IMR-90 (cell line): ENCODE measurements around the gene SOX9. TPM values are rescaled to one million over a fixed set of nuclear protein-coding genes. Genes with fewer than 3 reads are reported as not detected.

Experiments used
- ATAC-seq: fragments of 200-7000 bp; cut with Tn5 transposase; 2 replicates; pipeline ENCODE4 v1.9.1; 2020; ENCODE audit warnings: low read depth, mild to moderate bottlenecking, moderate library complexity
- BruUV-seq: library from RNA; stranded (reverse); fragments of 400-500 nt; replicated peaks from 2 replicates; lab custom pipeline; 2021; lab: Mats Ljungman, UMichigan
- CTCF ChIA-PET: fragments of 300-600 bp; formaldehyde crosslinking; extraction: SDS; loops from one replicate; lab custom pipeline; 2021; ENCODE audit warnings: antibody characterized with exemption; lab: Yijun Ruan, JAX
- POLR2A ChIA-PET: fragments of 300-600 bp; sonication (Branson Sonifier 250); formaldehyde crosslinking; loops from one replicate; lab custom pipeline; 2022; ENCODE audit warnings: antibody characterized with exemption; ENCODE audit not compliant: unreplicated experiment; lab: Charles Lee
- DNase-seq: peaks from one replicate; pipeline ENCODE4 v3.0.0; 2013
- H2AFZ ChIP-seq: replicated peaks from 2 replicates; pipeline ENCODE3; 2013; ENCODE audit warnings: low read length, mild to moderate bottlenecking; ENCODE audit not compliant: poor library complexity
- H2AK5ac ChIP-seq: 2 replicates; pipeline ENCODE4 v1.6.1; 2013; ENCODE audit warnings: low read depth, low read length, inconsistent platforms
- H2AK9ac ChIP-seq: replicated peaks from 2 replicates; pipeline ENCODE3; 2013; ENCODE audit warnings: mild to moderate bottlenecking, low read depth, low read length, moderate library complexity; ENCODE audit not compliant: poor library complexity
- H2BK120ac ChIP-seq: 2 replicates; pipeline ENCODE4 v1.6.1; 2013; ENCODE audit warnings: low read depth, low read length, inconsistent platforms
- H2BK15ac ChIP-seq: 3 replicates; pipeline ENCODE4 v1.6.1; 2013; ENCODE audit warnings: low read depth, low read length, inconsistent platforms
- H2BK20ac ChIP-seq: 2 replicates; pipeline ENCODE4 v1.6.1; 2013; ENCODE audit warnings: low read depth, mild to moderate bottlenecking, inconsistent platforms, low read length, moderate library complexity
- H2BK5ac ChIP-seq: 2 replicates; pipeline ENCODE4 v1.6.1; 2013; ENCODE audit warnings: mild to moderate bottlenecking, low read depth, low read length, inconsistent platforms; ENCODE audit not compliant: poor library complexity, severe bottlenecking
- H3K14ac ChIP-seq: replicated peaks from 2 replicates; pipeline ENCODE4 v1.6.1; 2013; ENCODE audit warnings: low read depth, low read length, inconsistent platforms
- H3K18ac ChIP-seq: 2 replicates; pipeline ENCODE4 v1.6.1; 2013; ENCODE audit warnings: low read depth, low read length, control low read depth
- H3K23ac ChIP-seq: 2 replicates; pipeline ENCODE4 v1.6.1; 2013; ENCODE audit warnings: low read depth, low read length, inconsistent platforms
- H3K27ac ChIP-seq: 2 replicates; pipeline ENCODE4 v1.5.1; 2013; ENCODE audit warnings: mild to moderate bottlenecking, control low read depth, low read length; ENCODE audit not compliant: insufficient read depth
- H3K27me3 ChIP-seq: 2 replicates; pipeline ENCODE4 v1.6.1; 2013; ENCODE audit warnings: low read length; ENCODE audit not compliant: control insufficient read depth, insufficient read depth
- H3K36me3 ChIP-seq: 2 replicates; pipeline ENCODE4 v1.6.1; 2013; ENCODE audit warnings: low read length, mixed read lengths; ENCODE audit not compliant: control insufficient read depth, insufficient read depth
- H3K4ac ChIP-seq: 2 replicates; pipeline ENCODE4 v1.6.1; 2013; ENCODE audit warnings: low read depth, low read length, inconsistent platforms
- H3K4me1 ChIP-seq: 2 replicates; pipeline ENCODE4 v1.6.1; 2013; ENCODE audit warnings: low read length, mixed read lengths; ENCODE audit not compliant: control insufficient read depth, insufficient read depth
- H3K4me2 ChIP-seq: 2 replicates; pipeline ENCODE4 v1.6.1; 2013; ENCODE audit warnings: low read depth, mild to moderate bottlenecking, control low read depth, low read length, moderate library complexity
- H3K4me3 ChIP-seq: 2 replicates; pipeline ENCODE4 v1.5.1; 2013; ENCODE audit warnings: low read depth, mild to moderate bottlenecking, control low read depth, low read length, moderate library complexity; ENCODE audit not compliant: insufficient read depth
- H3K56ac ChIP-seq: 2 replicates; pipeline ENCODE4 v1.6.1; 2013; ENCODE audit warnings: low read length, inconsistent platforms; ENCODE audit not compliant: insufficient read depth; ENCODE audit errors: extremely low read depth
- H3K79me1 ChIP-seq, 2 experiments: 2 replicates each; pipeline ENCODE4 v1.6.1; 2013; ENCODE audit warnings: low read length in 2 of 2, inconsistent platforms in 1 of 2, low read depth in 1 of 2
- H3K9ac ChIP-seq: 2 replicates; pipeline ENCODE4 v1.6.1; 2013; ENCODE audit warnings: low read depth, low read length, control low read depth
- H3K9me1 ChIP-seq: 2 replicates; pipeline ENCODE4 v1.6.1; 2013; ENCODE audit warnings: low read length, inconsistent platforms; ENCODE audit not compliant: insufficient read depth
- H3K9me3 ChIP-seq: 2 replicates; pipeline ENCODE4 v1.6.1; 2013; ENCODE audit warnings: low read length; ENCODE audit not compliant: control insufficient read depth, insufficient read depth
- H4K20me1 ChIP-seq: 2 replicates; pipeline ENCODE4 v1.6.1; 2013; ENCODE audit warnings: low read length, inconsistent platforms; ENCODE audit not compliant: insufficient read depth
- H4K5ac ChIP-seq: 2 replicates; pipeline ENCODE4 v1.6.1; 2013; ENCODE audit warnings: mild to moderate bottlenecking, low read depth, low read length, control low read depth
- H4K8ac ChIP-seq, 2 experiments: 2 replicates each; pipeline ENCODE4 v1.6.1; 2013; ENCODE audit warnings: low read depth in 2 of 2, low read length in 2 of 2, control low read depth in 1 of 2, inconsistent platforms in 1 of 2
- H4K91ac ChIP-seq: 2 replicates; pipeline ENCODE4 v1.6.1; 2013; ENCODE audit warnings: low read depth, low read length, inconsistent platforms; ENCODE audit not compliant: insufficient read depth
- CEBPB ChIP-seq: IDR thresholded peaks from 2 replicates; pipeline ENCODE4 v1.6.1; 2012; ENCODE audit warnings: low read depth, low read length, improper control_type of control experiment
- RAD21 ChIP-seq: IDR thresholded peaks from 2 replicates; pipeline ENCODE4 v1.6.1; 2012; ENCODE audit warnings: low read length, improper control_type of control experiment
- WGBS, 2 experiments: methylation state at CpG; one replicate each; pipeline versions ENCODE4 v1.1.5 to v1.1.7; 2013; ENCODE audit warnings: missing lambda C conversion rate in 2 of 2; ENCODE audit not compliant: insufficient read length in 1 of 2; ENCODE audit errors: extremely low coverage in 2 of 2; 5-methylcytosine and 5-hydroxymethylcytosine counted together
- dilution Hi-C: fragments of 300-500 bp; cut with HindIII; formaldehyde crosslinking; loops from one replicate; pipeline ENCODE4 v1.14.3; 2018; ENCODE audit warnings: low sequenced_read_pairs; ENCODE audit not compliant: unreplicated experiment
- in situ Hi-C: fragments of 300-500 bp; cut with MboI; formaldehyde crosslinking; loops from 3 replicates; pipeline ENCODE4 v1.14.3; 2019; ENCODE audit warnings: low sequenced_read_pairs, inconsistent platforms, mixed read lengths
- intact Hi-C: fragments of 100-400 bp; cut with micrococcal nuclease; formaldehyde crosslinking; loops from 2 replicates; pipeline ENCODE4 v1.10.0; 2022
- polyA plus RNA-seq, 3 experiments: library from polyadenylated mRNA; depleted of rRNA; stranded (reverse); fragments of >200 nt; gene quantifications; 2 replicates each; pipeline ENCODE4 v1.2.3, GENCODE V29; 2012; ENCODE audit warnings: low replicate concordance in 1 of 3
- total RNA-seq: library from RNA; depleted of rRNA; stranded (reverse); fragments of >200 nt; gene quantifications from 2 replicates; pipeline ENCODE4 v1.2.3, GENCODE V29; 2012
- TF ChIP-seq, protein P1 (sequence below): conservative IDR thresholded peaks from 2 replicates; pipeline ENCODE4 v1.5.1; 2012; ENCODE audit warnings: mild to moderate bottlenecking, low read depth, low read length, improper control_type of control experiment
- TF ChIP-seq, protein P2 (sequence below): fragments of 150-350 bp; IDR thresholded peaks from 2 replicates; pipeline ENCODE4 v1.6.1; 2017; ENCODE audit warnings: mild to moderate bottlenecking, antibody characterized with exemption, low read length, low read depth

The SOX9 gene
- total and polyA plus RNA-seq, 2 of the 4 experiments (the other 2 are of a cell fraction): 4.1 to 12.7 TPM

DNA sequence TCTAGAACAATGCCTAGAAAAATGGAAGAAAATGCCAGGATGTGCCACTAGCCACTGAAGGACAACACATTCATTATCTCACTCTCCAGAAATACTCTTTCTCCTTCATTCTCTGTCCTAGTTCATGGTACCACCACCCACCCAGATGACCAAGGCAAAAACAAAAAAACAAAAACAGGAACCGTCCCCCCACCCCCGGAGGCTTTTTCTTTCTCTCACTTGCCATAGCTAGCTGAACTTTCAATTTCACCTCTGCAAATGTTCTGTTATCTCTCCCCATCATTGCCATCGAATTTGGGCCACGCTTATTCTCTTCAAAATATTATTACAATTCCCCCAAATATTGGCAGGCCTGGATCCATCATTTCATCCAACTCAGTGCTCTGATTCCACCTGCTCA is 49.0 kb downstream of the SOX9 start:
- no peak overlapping the region for H3K14ac ChIP-seq
- H2AK5ac ChIP-seq: no peak overlapping the region
- CTCF ChIA-PET: no interaction called here
- H2BK5ac ChIP-seq: no peak overlapping the region
- H2AFZ ChIP-seq: no peak overlapping the region
- no peak overlapping the region for H2BK20ac ChIP-seq
- no peak overlapping the region for H2BK15ac ChIP-seq
- no peak overlapping the region for H3K9ac ChIP-seq
- no peaks in the 10 kb centered on the region for H3K9me1 ChIP-seq
- H3K56ac ChIP-seq: no peak overlapping the region
- H3K27me3 ChIP-seq: no peaks in the 10 kb centered on the region; the same call in 1 of the 2 replicates
- no peak overlapping the region for H4K91ac ChIP-seq
- H2AK9ac ChIP-seq: no peak overlapping the region
- H3K36me3 ChIP-seq: no peaks in the 10 kb centered on the region
- no peaks in the 10 kb centered on the region for H3K9me3 ChIP-seq
- POLR2A ChIA-PET: no interaction called here
- 79% methylated on average over 4 of the region's 4 CpGs; no CpG with 5 or more reads in 1 of the 2 experiments for WGBS, 2 experiments
- H3K27ac ChIP-seq: no peak overlapping the region
- dilution Hi-C loops: no loop called here
- H3K4me3 ChIP-seq: no peak overlapping the region
- H3K18ac ChIP-seq: no peak overlapping the region
- no peak for DNase-seq
- H3K4me2 ChIP-seq: no peak overlapping the region
- no peak overlapping the region for H2BK120ac ChIP-seq
- H3K4me1 ChIP-seq: no peaks in the 10 kb centered on the region
- no peak overlapping the region for H3K23ac ChIP-seq
- no peaks in the 10 kb centered on the region for H3K79me1 ChIP-seq
- H3K4ac ChIP-seq: no peak overlapping the region
- ATAC-seq: no peak
- intact Hi-C loops: no loop called here
- H4K5ac ChIP-seq: no peak overlapping the region
- TF ChIP-seq, protein P1, sequence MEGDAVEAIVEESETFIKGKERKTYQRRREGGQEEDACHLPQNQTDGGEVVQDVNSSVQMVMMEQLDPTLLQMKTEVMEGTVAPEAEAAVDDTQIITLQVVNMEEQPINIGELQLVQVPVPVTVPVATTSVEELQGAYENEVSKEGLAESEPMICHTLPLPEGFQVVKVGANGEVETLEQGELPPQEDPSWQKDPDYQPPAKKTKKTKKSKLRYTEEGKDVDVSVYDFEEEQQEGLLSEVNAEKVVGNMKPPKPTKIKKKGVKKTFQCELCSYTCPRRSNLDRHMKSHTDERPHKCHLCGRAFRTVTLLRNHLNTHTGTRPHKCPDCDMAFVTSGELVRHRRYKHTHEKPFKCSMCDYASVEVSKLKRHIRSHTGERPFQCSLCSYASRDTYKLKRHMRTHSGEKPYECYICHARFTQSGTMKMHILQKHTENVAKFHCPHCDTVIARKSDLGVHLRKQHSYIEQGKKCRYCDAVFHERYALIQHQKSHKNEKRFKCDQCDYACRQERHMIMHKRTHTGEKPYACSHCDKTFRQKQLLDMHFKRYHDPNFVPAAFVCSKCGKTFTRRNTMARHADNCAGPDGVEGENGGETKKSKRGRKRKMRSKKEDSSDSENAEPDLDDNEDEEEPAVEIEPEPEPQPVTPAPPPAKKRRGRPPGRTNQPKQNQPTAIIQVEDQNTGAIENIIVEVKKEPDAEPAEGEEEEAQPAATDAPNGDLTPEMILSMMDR: no peak
- TF ChIP-seq RAD21: no peak
- no peak for TF ChIP-seq CEBPB
- TF ChIP-seq, protein P2, sequence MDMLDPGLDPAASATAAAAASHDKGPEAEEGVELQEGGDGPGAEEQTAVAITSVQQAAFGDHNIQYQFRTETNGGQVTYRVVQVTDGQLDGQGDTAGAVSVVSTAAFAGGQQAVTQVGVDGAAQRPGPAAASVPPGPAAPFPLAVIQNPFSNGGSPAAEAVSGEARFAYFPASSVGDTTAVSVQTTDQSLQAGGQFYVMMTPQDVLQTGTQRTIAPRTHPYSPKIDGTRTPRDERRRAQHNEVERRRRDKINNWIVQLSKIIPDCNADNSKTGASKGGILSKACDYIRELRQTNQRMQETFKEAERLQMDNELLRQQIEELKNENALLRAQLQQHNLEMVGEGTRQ: no peak
- BruUV-seq: no TSS peak
- no peak overlapping the region for H4K8ac ChIP-seq
- in situ Hi-C loops: no loop called here
- H4K20me1 ChIP-seq: no peaks in the 10 kb centered on the region
